ENCODE data around the gene CMSS1. TPM values are rescaled to one million over a fixed set of nuclear protein-coding genes. Genes with fewer than 3 reads are reported as not detected.

Gene CMSS1
- total RNA-seq, 1 experiment from 2014 or later: 86.3 TPM

GRCh38 chr3:100183608-100184125 lies 366.0 kb downstream of the CMSS1 start:
- Histone ChIP-seq H3K27me3 (ENCODE audit: control insufficient read depth, insufficient read depth, low read length) (no peaks in the 10 kb centered on the region), H3K36me3 (ENCODE audit: control insufficient read depth, insufficient read depth, low read length) (no peaks in the 10 kb centered on the region), H3K4me3 (ENCODE audit: low read depth in 2 of 2, low read length in 2 of 2) (no peak overlapping the region), H3K9me3 (ENCODE audit: control insufficient read depth, insufficient read depth, low read depth, low read length) (no peaks in the 10 kb centered on the region; the same call in 1 of the 2 replicates), H3K27ac (ENCODE audit: low read length) (no peak overlapping the region), H3K4me1 (ENCODE audit: control insufficient read depth, insufficient read depth, low read length) (no peaks in the 10 kb centered on the region)
- TF ChIP-seq REST (IDR thresholded peaks at IDR 0.05; ENCODE audit: insufficient read depth in 1 of 2, low read depth in 2 of 2, low read length in 1 of 2): no peak
- no peak for TF ChIP-seq POLR2AphosphoS5 (IDR thresholded peaks at IDR 0.05; ENCODE audit: low read depth, low read length)
- TF ChIP-seq CTCF (IDR thresholded peaks at IDR 0.05): no peak
- TF ChIP-seq SIN3A (IDR thresholded peaks at IDR 0.05; ENCODE audit: borderline replicate concordance, insufficient read depth, low read depth, low read length): no peak
- no peak for TF ChIP-seq TCF7L2 (IDR thresholded peaks at IDR 0.05; ENCODE audit: low read depth, low read length)
- ATAC-seq (no peak), DNase-seq (ENCODE audit: low read depth, low spot score) (no peak)
- ChIA-PET CTCF (interaction anchor here (0.7 kb wide), 1 partner anchor 103 kb away, joined by 4 read pairs; no protein-coding TSS in a partner anchor), POLR2A (no interaction called here)
- BruUV-seq (replicated peaks): no TSS peak
- in situ Hi-C loops (cut with HindIII; ENCODE audit: low pct_unique_long_range_greater_than_20kb, low sequenced_read_pairs) (no loop called here), intact Hi-C loops (cut with micrococcal nuclease; ENCODE audit: unreplicated experiment) (no loop called here)

GRCh38 chr3:100184948-100185570 lies 367.4 kb downstream of the CMSS1 start:
- no peaks in the 10 kb centered on the region for H3K9me3 ChIP-seq (ENCODE audit: control insufficient read depth, insufficient read depth, low read depth, low read length)
- no peak overlapping the region for H3K4me3 ChIP-seq (ENCODE audit: low read depth in 2 of 2, low read length in 2 of 2)
- H3K36me3 ChIP-seq (ENCODE audit: control insufficient read depth, insufficient read depth, low read length): no peaks in the 10 kb centered on the region
- ChIA-PET CTCF (no interaction called here), POLR2A (interaction anchor here (0.7 kb wide), 1 partner anchor 16 kb away, joined by 4 read pairs; no protein-coding TSS in a partner anchor)
- no peaks in the 10 kb centered on the region for H3K27me3 ChIP-seq (ENCODE audit: control insufficient read depth, insufficient read depth, low read length)
- BruUV-seq (replicated peaks): no TSS peak
- no peak for ATAC-seq
- no peak for DNase-seq (ENCODE audit: low read depth, low spot score)
- intact Hi-C loops (cut with micrococcal nuclease; ENCODE audit: unreplicated experiment): no loop called here
- no peaks in the 10 kb centered on the region for H3K4me1 ChIP-seq (ENCODE audit: control insufficient read depth, insufficient read depth, low read length)
- no peak overlapping the region for H3K27ac ChIP-seq (ENCODE audit: low read length)
- in situ Hi-C loops (cut with HindIII; ENCODE audit: low pct_unique_long_range_greater_than_20kb, low sequenced_read_pairs): no loop called here
- TF ChIP-seq POLR2AphosphoS5 (IDR thresholded peaks at IDR 0.05; ENCODE audit: low read depth, low read length) (no peak), REST (IDR thresholded peaks at IDR 0.05; ENCODE audit: insufficient read depth in 1 of 2, low read depth in 2 of 2, low read length in 1 of 2) (no peak), SIN3A (IDR thresholded peaks at IDR 0.05; ENCODE audit: borderline replicate concordance, insufficient read depth, low read depth, low read length) (no peak), TCF7L2 (IDR thresholded peaks at IDR 0.05; ENCODE audit: low read depth, low read length) (no peak), CTCF (IDR thresholded peaks at IDR 0.05) (no peak)
